Measurements from ENCODE around the gene MYO3B.

DNA sequence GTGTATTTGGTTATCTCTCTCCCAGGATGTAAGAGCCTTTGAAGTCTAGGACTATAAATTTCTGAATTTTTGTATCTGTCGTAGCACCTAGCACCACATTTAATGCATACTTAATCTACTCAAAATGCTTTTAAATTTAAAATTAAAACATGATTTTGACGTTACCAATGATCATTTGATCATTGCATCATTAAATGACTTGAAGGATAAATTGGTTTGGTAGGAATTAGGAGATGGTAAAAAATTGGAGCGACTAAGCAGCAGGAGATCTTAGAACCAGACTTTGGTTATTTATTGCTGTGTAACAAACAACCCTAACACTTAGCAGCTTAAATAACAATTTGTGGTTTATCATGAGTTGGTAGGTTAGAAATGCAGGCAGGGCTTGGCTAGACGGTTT lies 84.9 kb downstream of the MYO3B start:
- TF ChIP-seq, protein P1, sequence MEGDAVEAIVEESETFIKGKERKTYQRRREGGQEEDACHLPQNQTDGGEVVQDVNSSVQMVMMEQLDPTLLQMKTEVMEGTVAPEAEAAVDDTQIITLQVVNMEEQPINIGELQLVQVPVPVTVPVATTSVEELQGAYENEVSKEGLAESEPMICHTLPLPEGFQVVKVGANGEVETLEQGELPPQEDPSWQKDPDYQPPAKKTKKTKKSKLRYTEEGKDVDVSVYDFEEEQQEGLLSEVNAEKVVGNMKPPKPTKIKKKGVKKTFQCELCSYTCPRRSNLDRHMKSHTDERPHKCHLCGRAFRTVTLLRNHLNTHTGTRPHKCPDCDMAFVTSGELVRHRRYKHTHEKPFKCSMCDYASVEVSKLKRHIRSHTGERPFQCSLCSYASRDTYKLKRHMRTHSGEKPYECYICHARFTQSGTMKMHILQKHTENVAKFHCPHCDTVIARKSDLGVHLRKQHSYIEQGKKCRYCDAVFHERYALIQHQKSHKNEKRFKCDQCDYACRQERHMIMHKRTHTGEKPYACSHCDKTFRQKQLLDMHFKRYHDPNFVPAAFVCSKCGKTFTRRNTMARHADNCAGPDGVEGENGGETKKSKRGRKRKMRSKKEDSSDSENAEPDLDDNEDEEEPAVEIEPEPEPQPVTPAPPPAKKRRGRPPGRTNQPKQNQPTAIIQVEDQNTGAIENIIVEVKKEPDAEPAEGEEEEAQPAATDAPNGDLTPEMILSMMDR (IDR thresholded peaks at IDR 0.05) = no peak
- TF ChIP-seq, protein P2, sequence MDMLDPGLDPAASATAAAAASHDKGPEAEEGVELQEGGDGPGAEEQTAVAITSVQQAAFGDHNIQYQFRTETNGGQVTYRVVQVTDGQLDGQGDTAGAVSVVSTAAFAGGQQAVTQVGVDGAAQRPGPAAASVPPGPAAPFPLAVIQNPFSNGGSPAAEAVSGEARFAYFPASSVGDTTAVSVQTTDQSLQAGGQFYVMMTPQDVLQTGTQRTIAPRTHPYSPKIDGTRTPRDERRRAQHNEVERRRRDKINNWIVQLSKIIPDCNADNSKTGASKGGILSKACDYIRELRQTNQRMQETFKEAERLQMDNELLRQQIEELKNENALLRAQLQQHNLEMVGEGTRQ (CRISPR knock-in tag; IDR thresholded peaks at IDR 0.05) = no peak
- TF ChIP-seq NFYB (CRISPR knock-in tag; conservative IDR thresholded peaks at IDR 0.05; ENCODE audit: low read depth) (no peak), JUN (CRISPR knock-in tag; IDR thresholded peaks at IDR 0.05) (no peak), TEAD4 (CRISPR knock-in tag; IDR thresholded peaks at IDR 0.05) (no peak), NR3C1 (CRISPR knock-in tag; conservative IDR thresholded peaks at IDR 0.05; ENCODE audit: low read depth) (no peak), CREB1 (CRISPR knock-in tag; IDR thresholded peaks at IDR 0.05) (no peak), ZNF232 (CRISPR knock-in tag; IDR thresholded peaks at IDR 0.05) (no peak), ESRRA (CRISPR knock-in tag; IDR thresholded peaks at IDR 0.05; ENCODE audit: borderline replicate concordance) (no peak), MXD4 (CRISPR knock-in tag; IDR thresholded peaks at IDR 0.05; ENCODE audit: borderline replicate concordance) (no peak)
- TF ChIP-seq, protein P3, sequence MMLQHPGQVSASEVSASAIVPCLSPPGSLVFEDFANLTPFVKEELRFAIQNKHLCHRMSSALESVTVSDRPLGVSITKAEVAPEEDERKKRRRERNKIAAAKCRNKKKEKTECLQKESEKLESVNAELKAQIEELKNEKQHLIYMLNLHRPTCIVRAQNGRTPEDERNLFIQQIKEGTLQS (CRISPR knock-in tag; conservative IDR thresholded peaks at IDR 0.05) = no peak
- TF ChIP-seq, protein P4, sequence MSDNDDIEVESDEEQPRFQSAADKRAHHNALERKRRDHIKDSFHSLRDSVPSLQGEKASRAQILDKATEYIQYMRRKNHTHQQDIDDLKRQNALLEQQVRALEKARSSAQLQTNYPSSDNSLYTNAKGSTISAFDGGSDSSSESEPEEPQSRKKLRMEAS (CRISPR knock-in tag; IDR thresholded peaks at IDR 0.05) = no peak
- TF ChIP-seq, protein P5, sequence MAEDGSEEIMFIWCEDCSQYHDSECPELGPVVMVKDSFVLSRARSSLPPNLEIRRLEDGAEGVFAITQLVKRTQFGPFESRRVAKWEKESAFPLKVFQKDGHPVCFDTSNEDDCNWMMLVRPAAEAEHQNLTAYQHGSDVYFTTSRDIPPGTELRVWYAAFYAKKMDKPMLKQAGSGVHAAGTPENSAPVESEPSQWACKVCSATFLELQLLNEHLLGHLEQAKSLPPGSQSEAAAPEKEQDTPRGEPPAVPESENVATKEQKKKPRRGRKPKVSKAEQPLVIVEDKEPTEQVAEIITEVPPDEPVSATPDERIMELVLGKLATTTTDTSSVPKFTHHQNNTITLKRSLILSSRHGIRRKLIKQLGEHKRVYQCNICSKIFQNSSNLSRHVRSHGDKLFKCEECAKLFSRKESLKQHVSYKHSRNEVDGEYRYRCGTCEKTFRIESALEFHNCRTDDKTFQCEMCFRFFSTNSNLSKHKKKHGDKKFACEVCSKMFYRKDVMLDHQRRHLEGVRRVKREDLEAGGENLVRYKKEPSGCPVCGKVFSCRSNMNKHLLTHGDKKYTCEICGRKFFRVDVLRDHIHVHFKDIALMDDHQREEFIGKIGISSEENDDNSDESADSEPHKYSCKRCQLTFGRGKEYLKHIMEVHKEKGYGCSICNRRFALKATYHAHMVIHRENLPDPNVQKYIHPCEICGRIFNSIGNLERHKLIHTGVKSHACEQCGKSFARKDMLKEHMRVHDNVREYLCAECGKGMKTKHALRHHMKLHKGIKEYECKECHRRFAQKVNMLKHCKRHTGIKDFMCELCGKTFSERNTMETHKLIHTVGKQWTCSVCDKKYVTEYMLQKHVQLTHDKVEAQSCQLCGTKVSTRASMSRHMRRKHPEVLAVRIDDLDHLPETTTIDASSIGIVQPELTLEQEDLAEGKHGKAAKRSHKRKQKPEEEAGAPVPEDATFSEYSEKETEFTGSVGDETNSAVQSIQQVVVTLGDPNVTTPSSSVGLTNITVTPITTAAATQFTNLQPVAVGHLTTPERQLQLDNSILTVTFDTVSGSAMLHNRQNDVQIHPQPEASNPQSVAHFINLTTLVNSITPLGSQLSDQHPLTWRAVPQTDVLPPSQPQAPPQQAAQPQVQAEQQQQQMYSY (CRISPR knock-in tag; IDR thresholded peaks at IDR 0.05) = no peak

All from WTC11 (cell line).